ENCODE results near the gene CDKN2B-AS1. TPM values are rescaled to one million over a fixed set of nuclear protein-coding genes. Genes with fewer than 3 reads are reported as not detected.

Gene CDKN2B-AS1
- total and polyA plus RNA-seq, 2 of the 13 experiments (the other 11 are each of a cell fraction or from before 2014, with no cell fraction given): 0.64 to 2.3 TPM

GRCh38 chr9:22136461-22137096, 142.0 kb downstream of the CDKN2B-AS1 start:
- in situ Hi-C loops (cut with HindIII; ENCODE audit: extremely low pct_ligation_motif_present, low pct_unique_long_range_greater_than_20kb) (no loop called here), intact Hi-C loops (cut with micrococcal nuclease; ENCODE audit: unreplicated experiment) (no loop called here)
- Histone ChIP-seq H3K27me3 (ENCODE audit: control insufficient read depth in 1 of 2, insufficient read depth in 2 of 2, low read length in 2 of 2) (no peaks in the 10 kb centered on the region), H3K4me1 (ENCODE audit: insufficient read depth, low read length) (no peaks in the 10 kb centered on the region), H4K20me1 (ENCODE audit: insufficient read depth, low read length) (no peaks in the 10 kb centered on the region), H3K4me3 (replicated peaks in 1 of 3; ENCODE audit: insufficient read depth in 1 of 3, low read depth in 2 of 3, low read length in 3 of 3) (no peak overlapping the region), H3K9me3 (ENCODE audit: low read length) (no peaks in the 10 kb centered on the region), H3K9ac (ENCODE audit: insufficient read depth, low read depth, low read length) (no peak overlapping the region), H3K36me3 (replicated peaks in 1 of 2; ENCODE audit: control insufficient read depth in 1 of 2, insufficient read depth in 2 of 2, low read length in 2 of 2) (no peaks in the 10 kb centered on the region), H2AFZ (ENCODE audit: low read length) (no peak overlapping the region), H3K79me2 (ENCODE audit: insufficient read depth, low read length) (no peaks in the 10 kb centered on the region), H3K4me2 (ENCODE audit: low read depth, low read length) (no peak overlapping the region), H3K27ac (ENCODE audit: extremely low read length, insufficient read depth, low read length) (no peak overlapping the region)
- ChIA-PET POLR2A (no interaction called here), CTCF (ENCODE audit: low intra/inter-chr PET ratio, low total read pairs) (no interaction called here)
- DNase-seq (ENCODE audit: low spot score) (no peak), ATAC-seq (no peak), FAIRE-seq (no peak)
- 32% methylated on average over 3 of the region's 3 CpGs for WGBS (ENCODE audit: low lambda C conversion rate)
- no TSS peak for BruUV-seq (replicated peaks)
- TF ChIP-seq E2F1 (CRISPR knock-in tag; IDR thresholded peaks at IDR 0.05) (no peak), FOXK1 (CRISPR knock-in tag; IDR thresholded peaks at IDR 0.05; ENCODE audit: borderline replicate concordance, low read depth) (no peak), ZFY (CRISPR knock-in tag; IDR thresholded peaks at IDR 0.05) (no peak), ZNF142 (CRISPR knock-in tag; IDR thresholded peaks at IDR 0.05) (no peak), ZNF496 (CRISPR knock-in tag; IDR thresholded peaks at IDR 0.05; ENCODE audit: insufficient replicate concordance) (no peak), ZNF17 (CRISPR knock-in tag; IDR thresholded peaks at IDR 0.05) (no peak), MIER2 (CRISPR knock-in tag; IDR thresholded peaks at IDR 0.05) (no peak)
- TF ChIP-seq, protein P1, sequence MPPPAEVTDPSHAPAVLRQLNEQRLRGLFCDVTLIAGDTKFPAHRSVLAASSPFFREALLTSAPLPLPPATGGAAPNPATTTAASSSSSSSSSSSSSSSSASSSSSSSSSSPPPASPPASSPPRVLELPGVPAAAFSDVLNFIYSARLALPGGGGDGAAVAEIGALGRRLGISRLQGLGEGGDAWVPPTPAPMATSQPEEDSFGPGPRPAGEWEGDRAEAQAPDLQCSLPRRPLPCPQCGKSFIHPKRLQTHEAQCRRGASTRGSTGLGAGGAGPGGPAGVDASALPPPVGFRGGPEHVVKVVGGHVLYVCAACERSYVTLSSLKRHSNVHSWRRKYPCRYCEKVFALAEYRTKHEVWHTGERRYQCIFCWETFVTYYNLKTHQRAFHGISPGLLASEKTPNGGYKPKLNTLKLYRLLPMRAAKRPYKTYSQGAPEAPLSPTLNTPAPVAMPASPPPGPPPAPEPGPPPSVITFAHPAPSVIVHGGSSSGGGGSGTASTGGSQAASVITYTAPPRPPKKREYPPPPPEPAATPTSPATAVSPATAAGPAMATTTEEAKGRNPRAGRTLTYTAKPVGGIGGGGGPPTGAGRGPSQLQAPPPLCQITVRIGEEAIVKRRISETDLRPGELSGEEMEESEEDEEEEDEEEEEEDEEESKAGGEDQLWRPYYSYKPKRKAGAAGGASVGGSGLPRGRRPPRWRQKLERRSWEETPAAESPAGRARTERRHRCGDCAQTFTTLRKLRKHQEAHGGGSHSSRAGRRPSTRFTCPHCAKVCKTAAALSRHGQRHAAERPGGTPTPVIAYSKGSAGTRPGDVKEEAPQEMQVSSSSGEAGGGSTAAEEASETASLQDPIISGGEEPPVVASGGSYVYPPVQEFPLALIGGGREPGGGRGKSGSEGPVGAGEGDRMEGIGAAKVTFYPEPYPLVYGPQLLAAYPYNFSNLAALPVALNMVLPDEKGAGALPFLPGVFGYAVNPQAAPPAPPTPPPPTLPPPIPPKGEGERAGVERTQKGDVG (CRISPR knock-in tag; IDR thresholded peaks at IDR 0.05; ENCODE audit: borderline replicate concordance): no peak
- TF ChIP-seq, protein P2, sequence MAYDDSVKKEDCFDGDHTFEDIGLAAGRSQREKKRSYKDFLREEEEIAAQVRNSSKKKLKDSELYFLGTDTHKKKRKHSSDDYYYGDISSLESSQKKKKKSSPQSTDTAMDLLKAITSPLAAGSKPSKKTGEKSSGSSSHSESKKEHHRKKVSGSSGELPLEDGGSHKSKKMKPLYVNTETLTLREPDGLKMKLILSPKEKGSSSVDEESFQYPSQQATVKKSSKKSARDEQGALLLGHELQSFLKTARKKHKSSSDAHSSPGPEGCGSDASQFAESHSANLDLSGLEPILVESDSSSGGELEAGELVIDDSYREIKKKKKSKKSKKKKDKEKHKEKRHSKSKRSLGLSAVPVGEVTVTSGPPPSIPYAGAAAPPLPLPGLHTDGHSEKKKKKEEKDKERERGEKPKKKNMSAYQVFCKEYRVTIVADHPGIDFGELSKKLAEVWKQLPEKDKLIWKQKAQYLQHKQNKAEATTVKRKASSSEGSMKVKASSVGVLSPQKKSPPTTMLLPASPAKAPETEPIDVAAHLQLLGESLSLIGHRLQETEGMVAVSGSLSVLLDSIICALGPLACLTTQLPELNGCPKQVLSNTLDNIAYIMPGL (CRISPR knock-in tag; IDR thresholded peaks at IDR 0.05; ENCODE audit: borderline replicate concordance in 1 of 2, low read depth in 1 of 2): no peak
- TF ChIP-seq, protein P3, sequence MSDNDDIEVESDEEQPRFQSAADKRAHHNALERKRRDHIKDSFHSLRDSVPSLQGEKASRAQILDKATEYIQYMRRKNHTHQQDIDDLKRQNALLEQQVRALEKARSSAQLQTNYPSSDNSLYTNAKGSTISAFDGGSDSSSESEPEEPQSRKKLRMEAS (IDR thresholded peaks at IDR 0.05): no peak

All from HepG2 (cell line).